BJ (cell line): ENCODE results near the gene DUSP19. TPM values are rescaled to one million over a fixed set of nuclear protein-coding genes. Genes with fewer than 3 reads are reported as not detected.
A peak's percentile ranks its signal among the peaks of the same experiment; 100 is the strongest.

Source experiments
- CTCF ChIA-PET: fragments of 350-600 bp; formaldehyde crosslinking; extraction: SDS; loops from one replicate; lab custom pipeline; 2021; ENCODE audit warnings: antibody characterized with exemption, inconsistent platforms; lab: Yijun Ruan, JAX
- POLR2A ChIA-PET: fragments of 300-600 bp; sonication (Branson Sonifier 250); formaldehyde crosslinking; extraction: SDS; loops from one replicate; lab custom pipeline; 2021; ENCODE audit warnings: antibody characterized with exemption; lab: Charles Lee
- DNase-seq: peaks from one replicate; pipeline ENCODE4 v3.0.0-alpha.2; 2011; ENCODE audit warnings: low read depth
- H3K27me3 ChIP-seq: 2 replicates; pipeline ENCODE4 v1.6.0; 2011; ENCODE audit warnings: low read length; ENCODE audit not compliant: control insufficient read depth, insufficient read depth
- H3K36me3 ChIP-seq: 2 replicates; pipeline ENCODE4 v1.5.1; 2011; ENCODE audit warnings: low read length; ENCODE audit not compliant: control insufficient read depth, insufficient read depth
- H3K4me3 ChIP-seq: 2 replicates; pipeline ENCODE4 v1.5.1; 2011; ENCODE audit warnings: low read depth, mild to moderate bottlenecking, control low read depth, low read length
- polyA plus RNA-seq: library from polyadenylated mRNA; depleted of rRNA; stranded (reverse); fragments of >200 nt; gene quantifications from 2 replicates; pipeline ENCODE4 v1.2.3, GENCODE V29; 2011
- TF ChIP-seq, protein P1 (sequence below): IDR thresholded peaks from 2 replicates; pipeline ENCODE4 v1.5.1; 2011; ENCODE audit warnings: low read depth, mild to moderate bottlenecking, control low read depth, inconsistent platforms, low read length, moderate library complexity; ENCODE audit not compliant: insufficient read depth

Gene DUSP19
- polyA plus RNA-seq, 1 experiment: 2.2 TPM

DNA sequence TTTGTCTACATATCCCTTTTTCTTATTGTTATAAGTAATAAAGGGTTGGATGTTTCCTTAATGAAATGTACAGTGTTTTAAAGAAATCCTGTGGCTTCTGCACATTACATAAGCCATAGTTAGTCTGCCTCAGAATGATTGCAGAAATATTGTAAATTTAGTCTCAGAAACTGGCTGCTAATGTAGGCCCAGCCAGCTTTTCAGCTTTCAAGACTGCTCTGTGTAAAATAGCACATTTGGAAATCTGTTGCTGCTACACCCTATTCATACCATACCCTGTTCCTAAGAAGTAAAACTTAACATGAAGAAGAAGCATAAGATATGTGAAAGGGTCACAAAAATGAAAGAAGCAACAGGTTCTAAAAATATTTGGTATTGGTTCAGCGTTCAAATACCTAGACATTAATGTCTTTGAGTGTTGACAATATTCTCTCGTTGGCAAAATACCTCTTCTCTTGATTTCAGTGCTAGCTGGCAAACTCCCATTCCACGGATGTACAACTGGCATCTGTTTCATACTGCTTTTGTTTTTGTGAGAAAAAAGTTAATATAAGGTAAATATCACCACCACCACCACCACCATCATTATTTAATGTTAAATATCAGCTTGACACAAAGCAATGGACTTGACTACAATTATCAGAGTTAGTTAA lies 21.1 kb upstream of the DUSP19 start:
- Histone ChIP-seq H3K4me3 (no peak overlapping the region), H3K36me3 (no peaks in the 10 kb centered on the region), H3K27me3 (peaks cover 3% of the 10 kb centered on the region; the same call in 1 of the 2 replicates)
- ChIA-PET CTCF (no interaction called here), POLR2A (no interaction called here)
- DNase-seq: no peak
- TF ChIP-seq, protein P1, sequence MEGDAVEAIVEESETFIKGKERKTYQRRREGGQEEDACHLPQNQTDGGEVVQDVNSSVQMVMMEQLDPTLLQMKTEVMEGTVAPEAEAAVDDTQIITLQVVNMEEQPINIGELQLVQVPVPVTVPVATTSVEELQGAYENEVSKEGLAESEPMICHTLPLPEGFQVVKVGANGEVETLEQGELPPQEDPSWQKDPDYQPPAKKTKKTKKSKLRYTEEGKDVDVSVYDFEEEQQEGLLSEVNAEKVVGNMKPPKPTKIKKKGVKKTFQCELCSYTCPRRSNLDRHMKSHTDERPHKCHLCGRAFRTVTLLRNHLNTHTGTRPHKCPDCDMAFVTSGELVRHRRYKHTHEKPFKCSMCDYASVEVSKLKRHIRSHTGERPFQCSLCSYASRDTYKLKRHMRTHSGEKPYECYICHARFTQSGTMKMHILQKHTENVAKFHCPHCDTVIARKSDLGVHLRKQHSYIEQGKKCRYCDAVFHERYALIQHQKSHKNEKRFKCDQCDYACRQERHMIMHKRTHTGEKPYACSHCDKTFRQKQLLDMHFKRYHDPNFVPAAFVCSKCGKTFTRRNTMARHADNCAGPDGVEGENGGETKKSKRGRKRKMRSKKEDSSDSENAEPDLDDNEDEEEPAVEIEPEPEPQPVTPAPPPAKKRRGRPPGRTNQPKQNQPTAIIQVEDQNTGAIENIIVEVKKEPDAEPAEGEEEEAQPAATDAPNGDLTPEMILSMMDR: no peak

DNA sequence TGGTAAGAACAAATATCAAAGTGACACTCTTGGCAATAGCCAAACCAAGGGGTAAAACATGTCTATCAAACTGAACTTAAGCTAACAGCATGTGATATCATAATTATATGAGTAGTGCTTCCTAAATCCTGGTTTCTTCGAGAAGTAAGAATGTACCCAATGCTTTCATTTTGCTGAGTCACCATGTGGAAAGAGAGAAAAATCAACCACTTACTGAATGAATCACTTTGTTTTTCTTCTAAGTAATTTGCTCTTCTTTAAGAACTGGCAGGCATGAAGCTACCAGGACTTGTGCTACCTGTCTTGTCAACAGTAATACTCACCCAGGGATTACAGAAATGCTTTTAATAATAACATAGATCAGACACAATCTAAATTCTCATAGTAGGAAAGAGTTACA lies 19.0 kb upstream of the DUSP19 start:
- DNase-seq: peak; percentile 69

DNA sequence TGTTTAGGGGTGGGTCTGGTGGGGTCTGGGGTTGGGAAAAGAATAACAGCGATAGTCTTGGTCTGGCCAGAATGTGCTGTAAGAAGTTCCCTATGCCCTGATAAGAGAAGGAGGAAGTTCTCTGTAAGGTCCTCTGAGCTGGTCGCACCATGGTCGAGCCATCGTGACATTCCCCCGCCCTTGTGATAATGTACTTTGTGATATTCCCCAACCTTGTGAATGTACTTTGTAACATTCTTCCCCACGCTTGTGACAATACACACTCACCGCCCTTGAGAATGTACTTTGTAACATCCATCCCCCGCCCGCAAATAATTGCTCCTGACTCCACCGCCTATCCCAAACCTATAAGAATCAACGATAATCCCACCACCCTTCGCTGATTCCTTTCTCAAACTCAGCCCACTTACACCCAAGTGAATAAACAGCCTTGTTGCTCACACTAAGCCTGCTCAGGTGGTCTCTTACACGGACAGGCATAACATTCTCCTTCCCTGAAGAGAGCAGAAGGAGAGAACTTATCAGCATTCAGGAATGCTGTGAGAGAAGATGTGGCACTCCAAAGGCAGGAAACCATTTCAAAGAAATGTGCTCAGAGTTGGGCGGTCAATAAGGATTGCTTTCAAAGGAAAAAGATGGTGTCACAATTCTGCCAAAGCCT lies 17.8 kb upstream of the DUSP19 start:
- no peaks in the 10 kb centered on the region for H3K36me3 ChIP-seq
- no peaks in the 10 kb centered on the region for H3K27me3 ChIP-seq
- DNase-seq: no peak
- ChIA-PET CTCF (interaction anchor here (1.1 kb wide), 1 partner anchor 21 kb away, joined by 3 read pairs; no protein-coding TSS in a partner anchor), POLR2A (no interaction called here)
- H3K4me3 ChIP-seq: no peak overlapping the region
- TF ChIP-seq, protein P1: no peak

More for the DNA sequence above, 19.0 kb upstream of the DUSP19 start:
- ChIA-PET CTCF (interaction anchor here (0.7 to 1.9 kb wide), 4 partner anchors 9 to 20 kb away, joined by 3 to 4 read pairs (median 4); no protein-coding TSS in a partner anchor), POLR2A (no interaction called here)
- no peaks in the 10 kb centered on the region for H3K27me3 ChIP-seq
- TF ChIP-seq, protein P1: no peak
- H3K4me3 ChIP-seq: no peak overlapping the region
- no peaks in the 10 kb centered on the region for H3K36me3 ChIP-seq

DNA sequence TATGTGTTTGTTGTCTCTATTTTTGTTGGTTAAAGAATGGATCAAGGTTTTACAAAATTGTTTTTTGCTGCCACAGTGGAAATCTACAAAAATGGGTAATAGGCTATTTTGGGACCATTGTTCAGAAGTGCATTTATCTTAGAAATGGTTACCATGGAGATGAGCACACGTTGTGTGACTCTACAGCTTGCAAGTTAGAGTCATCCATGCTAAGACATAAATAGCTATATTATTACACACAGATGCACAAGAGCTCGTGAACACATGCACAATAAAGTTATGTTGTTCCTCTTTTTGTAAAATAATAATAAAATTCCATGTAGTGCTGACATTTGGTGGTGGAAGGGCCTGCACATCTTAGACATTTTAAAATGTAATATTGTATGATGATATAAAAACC lies 15.5 kb upstream of the DUSP19 start:
- no peak for DNase-seq
- ChIA-PET CTCF (interaction anchor here (1.0 kb wide), 1 partner anchor 37 kb away, joined by 3 read pairs; no protein-coding TSS in a partner anchor), POLR2A (no interaction called here)
- no peaks in the 10 kb centered on the region for H3K36me3 ChIP-seq
- no peaks in the 10 kb centered on the region; the same call in 1 of the 2 replicates for H3K27me3 ChIP-seq
- H3K4me3 ChIP-seq: no peak overlapping the region
- TF ChIP-seq, protein P1: no peak

DNA sequence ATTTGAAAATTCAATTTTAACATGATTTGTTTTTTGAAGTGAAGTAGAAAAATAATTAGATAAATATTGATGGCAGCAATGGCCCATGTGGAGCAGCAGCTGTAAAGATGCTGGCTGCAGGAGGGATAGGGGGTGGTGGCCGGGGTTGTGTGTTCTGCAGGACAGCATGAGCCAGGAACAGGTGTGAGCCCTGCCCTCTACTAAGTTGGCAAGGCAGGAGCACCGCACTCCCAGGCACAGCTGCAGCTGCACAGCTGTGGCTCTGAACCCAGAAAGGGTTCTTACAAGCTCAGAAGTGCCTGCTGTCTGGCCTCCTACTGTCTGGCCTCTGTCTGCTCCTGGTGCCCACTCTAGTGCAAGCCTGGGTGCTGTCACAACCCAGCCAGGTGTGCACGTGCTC lies 10.0 kb upstream of the DUSP19 start:
- no peak for DNase-seq
- POLR2A ChIA-PET: interaction anchor here (1.2 kb wide), 1 partner anchor 10 kb away, joined by 3 read pairs; the partner anchor contains the start of gene DUSP19
- CTCF ChIA-PET: no interaction called here
- Histone ChIP-seq H3K36me3 (no peaks in the 10 kb centered on the region), H3K4me3 (no peak overlapping the region), H3K27me3 (no peaks in the 10 kb centered on the region; the same call in 1 of the 2 replicates)
- TF ChIP-seq, protein P1: no peak
